Measurements from ENCODE around the gene ATXN7L1. TPM values are rescaled to one million over a fixed set of nuclear protein-coding genes. Genes with fewer than 3 reads are reported as not detected.
"Not testable (repeated sequence)": the region's sequence is repeated elsewhere in the genome, so short reads cannot be mapped to it uniquely, and the experiment has no call there.

Gene ATXN7L1
- total RNA-seq, 2 donors from 2014 or later, result 9.5 to 9.7 TPM

GRCh38 chr7:105741982-105742381, 134.4 kb downstream of the ATXN7L1 start:
- DNase-seq (ENCODE audit: low spot score), result no peak
- intact Hi-C loops (cut with DNase I), result no loop called here

GRCh38 chr7:105738133-105738532, 138.3 kb downstream of the ATXN7L1 start:
- intact Hi-C loops (cut with DNase I), result no loop called here
- DNase-seq (ENCODE audit: low spot score), result no peak

DNA sequence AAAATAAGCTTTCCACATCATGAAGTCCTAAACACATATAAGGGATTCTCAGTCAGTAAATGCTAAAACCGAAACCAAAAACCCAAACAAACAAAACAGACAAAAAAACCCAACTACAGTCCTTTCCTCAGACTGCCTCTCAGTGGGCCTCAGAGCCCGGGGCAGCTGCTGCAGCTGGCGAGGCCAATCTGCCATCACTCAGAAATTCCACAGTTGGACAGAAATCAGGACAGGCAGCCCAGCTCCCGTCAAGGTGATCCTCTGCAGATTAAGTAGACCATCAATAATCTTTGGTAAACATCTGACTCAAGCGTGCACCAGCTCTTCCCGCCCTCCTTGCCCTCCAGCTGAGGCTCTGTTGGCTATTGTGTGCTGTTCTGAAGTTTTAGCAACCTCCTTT, 142.2 kb downstream of the ATXN7L1 start:
- intact Hi-C loops (cut with DNase I), result no loop called here
- DNase-seq (ENCODE audit: low spot score), result no peak

- DNase-seq (ENCODE audit: low spot score), result no peak
- intact Hi-C loops (cut with DNase I), result no loop called here
Observed at GRCh38 chr7:105731042-105731441, 145.4 kb downstream of the ATXN7L1 start.

DNA sequence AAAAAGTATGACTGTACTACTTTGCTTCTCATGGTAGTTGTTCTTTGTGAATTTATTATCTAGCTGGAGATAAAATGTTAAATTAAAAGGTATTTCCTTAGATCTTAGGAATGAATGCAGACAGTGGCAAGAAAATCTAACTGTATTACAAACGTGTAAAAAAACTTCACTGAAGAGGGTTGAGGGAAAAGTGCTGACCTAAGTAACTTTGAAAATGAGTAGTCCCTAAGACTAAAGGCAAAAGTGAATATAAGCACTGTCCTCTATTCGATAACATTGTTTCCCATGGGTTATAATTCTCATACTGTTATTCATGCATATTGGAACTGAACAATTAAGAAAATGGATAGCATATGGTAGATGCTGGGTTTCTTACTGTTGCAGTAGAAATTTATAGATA, 148.4 kb downstream of the ATXN7L1 start:
- intact Hi-C loops (cut with DNase I), result no loop called here
- no peak for DNase-seq (ENCODE audit: low spot score)

DNA sequence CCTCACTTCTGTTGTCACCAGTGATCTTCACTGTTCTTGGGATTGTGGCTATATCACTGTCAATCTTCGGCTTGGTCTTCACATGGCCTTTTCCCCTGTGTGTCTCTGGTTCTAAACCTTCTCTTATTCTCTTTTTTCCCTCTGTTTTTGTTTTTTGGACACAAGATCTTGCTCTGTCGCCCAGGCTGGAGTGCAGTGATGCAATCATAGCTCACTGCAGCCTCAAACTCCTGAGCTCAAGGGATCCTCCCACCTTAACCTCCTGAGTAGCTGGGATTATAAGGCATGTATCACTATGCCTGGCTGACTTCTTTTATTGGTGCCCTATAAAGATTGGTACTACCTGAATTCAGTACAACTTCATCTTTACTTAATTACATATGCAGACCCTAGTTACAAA, 151.7 kb downstream of the ATXN7L1 start:
- DNase-seq (ENCODE audit: low spot score), result no peak
- intact Hi-C loops (cut with DNase I), result no loop called here

DNA sequence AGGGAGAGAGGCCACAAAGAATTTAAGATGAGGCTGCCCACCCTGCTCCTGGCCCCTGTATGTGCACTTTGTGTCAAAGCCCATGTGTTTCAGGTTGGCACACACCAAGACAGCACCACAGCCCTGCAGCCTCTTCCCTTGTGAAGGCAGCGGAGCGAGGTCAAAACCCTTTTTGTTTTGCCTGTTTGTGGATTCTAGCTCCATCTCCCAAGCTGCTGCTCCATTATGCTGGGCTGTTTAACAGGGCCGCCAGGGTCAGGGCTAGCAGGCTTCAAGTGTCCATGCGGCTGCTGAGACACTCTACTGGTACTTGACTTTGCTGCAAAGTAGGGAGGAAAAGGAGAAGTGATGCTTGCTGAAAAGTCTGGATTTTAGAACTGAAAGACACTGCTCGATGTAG, 152.8 kb downstream of the ATXN7L1 start:
- intact Hi-C loops (cut with DNase I), result no loop called here
- DNase-seq (ENCODE audit: low spot score), result no peak

DNA sequence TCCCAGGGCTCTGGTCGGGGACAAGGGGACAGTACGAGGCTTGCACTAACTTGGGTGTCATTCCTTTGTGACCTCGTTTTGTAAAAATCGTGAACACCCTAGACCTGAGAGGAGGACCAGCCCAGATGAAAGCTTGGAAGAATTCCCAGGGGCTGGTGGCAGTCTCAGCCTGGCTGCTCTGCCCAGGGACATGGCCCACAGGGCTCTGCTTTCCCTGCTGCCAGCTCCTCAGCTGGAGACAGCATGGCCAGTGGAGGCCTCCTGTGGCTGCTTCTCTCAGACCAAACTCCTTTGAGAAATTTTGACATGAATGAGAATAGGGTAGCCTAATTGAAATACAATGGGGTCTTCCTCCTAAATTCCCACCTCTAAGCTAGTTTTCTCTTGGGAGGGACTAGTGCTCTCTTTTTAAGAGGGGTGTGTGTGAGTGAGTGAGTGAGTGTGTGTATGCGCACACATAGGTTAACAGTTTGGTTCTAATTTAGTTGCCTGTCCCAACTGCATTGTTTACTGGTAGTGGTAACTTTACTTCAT, 154.8 kb downstream of the ATXN7L1 start:
- no peak for DNase-seq (ENCODE audit: low spot score)
- intact Hi-C loops (cut with DNase I), result no loop called here

DNA sequence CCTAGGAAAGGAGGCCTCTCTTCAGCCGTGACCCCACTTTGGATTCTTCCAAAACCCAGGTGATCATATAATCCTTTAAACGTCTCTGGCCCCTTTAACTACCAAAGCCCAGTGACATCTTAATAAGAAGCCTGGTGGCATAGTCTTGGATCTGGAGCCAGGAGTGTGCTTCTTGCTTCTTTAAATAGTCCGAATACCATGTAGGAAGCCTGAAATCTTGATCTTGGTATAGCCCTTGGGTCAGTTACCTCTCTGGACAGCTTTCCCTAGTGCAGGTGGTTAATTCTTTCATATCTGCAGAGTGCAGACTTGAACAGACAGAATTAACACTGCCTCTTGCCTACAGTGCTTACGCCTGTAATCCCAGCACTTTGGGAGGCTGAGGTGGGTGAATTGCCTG, 156.5 kb downstream of the ATXN7L1 start:
- intact Hi-C loops (cut with DNase I), result no loop called here
- DNase-seq (ENCODE audit: low spot score), result no peak

DNA sequence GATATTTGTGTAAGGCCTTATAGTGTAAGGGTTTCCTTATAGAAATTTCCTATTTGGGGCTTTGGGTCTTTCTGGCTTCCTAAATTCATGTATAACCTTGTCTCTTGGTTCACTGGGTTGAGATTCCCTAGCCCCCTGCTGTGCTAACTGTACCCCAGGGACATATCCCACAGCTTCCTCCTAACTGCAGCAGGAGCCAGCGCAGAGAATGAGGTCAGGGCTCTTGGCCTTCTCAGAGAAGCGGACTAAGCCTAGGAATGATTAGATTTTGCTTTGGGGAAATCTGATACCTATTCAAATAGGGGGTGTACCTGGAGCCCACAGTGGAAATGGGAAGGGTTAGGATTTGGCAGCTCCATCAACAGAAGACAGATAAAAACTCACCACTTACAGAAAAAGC, 157.0 kb downstream of the ATXN7L1 start:
- intact Hi-C loops (cut with DNase I), result no loop called here
- DNase-seq (ENCODE audit: low spot score), result no peak

- intact Hi-C loops (cut with DNase I), result no loop called here
- DNase-seq (ENCODE audit: low spot score), result no peak
Observed at GRCh38 chr7:105718511-105718925, 157.9 kb downstream of the ATXN7L1 start.

DNA sequence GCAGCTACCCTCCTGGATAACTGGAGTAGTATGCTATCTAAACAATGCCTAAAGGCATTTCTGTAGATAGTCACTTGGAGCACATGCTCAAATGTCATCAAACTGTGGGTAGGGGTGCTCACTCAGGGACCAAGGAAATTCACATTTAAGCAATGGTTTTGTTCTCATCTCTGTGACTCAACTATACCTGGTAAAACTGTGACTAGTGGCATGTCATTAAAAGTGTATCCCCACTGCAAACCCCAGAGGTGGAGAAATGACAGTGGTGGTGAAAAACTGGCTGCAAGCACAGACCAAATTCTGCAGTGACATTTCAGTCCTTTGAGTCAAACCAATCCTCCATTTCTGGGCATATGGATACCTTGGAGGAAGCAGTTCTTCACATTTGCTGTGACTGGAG, 160.9 kb downstream of the ATXN7L1 start:
- DNase-seq (ENCODE audit: low spot score), result no peak
- intact Hi-C loops (cut with DNase I), result no loop called here

GRCh38 chr7:105713488-105714465, 162.6 kb downstream of the ATXN7L1 start:
- intact Hi-C loops (cut with DNase I), result no loop called here
- DNase-seq (ENCODE audit: low spot score), result no peak

GRCh38 chr7:105712877-105713276, 163.5 kb downstream of the ATXN7L1 start:
- intact Hi-C loops (cut with DNase I), result no loop called here
- DNase-seq (ENCODE audit: low spot score), result no peak

- no peak for DNase-seq (ENCODE audit: low spot score)
- intact Hi-C loops (cut with DNase I), result no loop called here
Observed at GRCh38 chr7:105711726-105712402, 164.5 kb downstream of the ATXN7L1 start.

- intact Hi-C loops (cut with DNase I); DNase-seq (ENCODE audit: low spot score): not testable (repeated sequence)
Observed at GRCh38 chr7:105710720-105711119, 165.7 kb downstream of the ATXN7L1 start.

- no peak for DNase-seq (ENCODE audit: low spot score)
- intact Hi-C loops (cut with DNase I), result no loop called here
Observed at GRCh38 chr7:105708763-105709080, 167.7 kb downstream of the ATXN7L1 start.

GRCh38 chr7:105707967-105708762, 168.2 kb downstream of the ATXN7L1 start:
- intact Hi-C loops (cut with DNase I), result no loop called here
- DNase-seq (ENCODE audit: low spot score), result no peak

GRCh38 chr7:105707381-105707780, 169.0 kb downstream of the ATXN7L1 start:
- no peak for DNase-seq (ENCODE audit: low spot score)
- intact Hi-C loops (cut with DNase I), result no loop called here

DNA sequence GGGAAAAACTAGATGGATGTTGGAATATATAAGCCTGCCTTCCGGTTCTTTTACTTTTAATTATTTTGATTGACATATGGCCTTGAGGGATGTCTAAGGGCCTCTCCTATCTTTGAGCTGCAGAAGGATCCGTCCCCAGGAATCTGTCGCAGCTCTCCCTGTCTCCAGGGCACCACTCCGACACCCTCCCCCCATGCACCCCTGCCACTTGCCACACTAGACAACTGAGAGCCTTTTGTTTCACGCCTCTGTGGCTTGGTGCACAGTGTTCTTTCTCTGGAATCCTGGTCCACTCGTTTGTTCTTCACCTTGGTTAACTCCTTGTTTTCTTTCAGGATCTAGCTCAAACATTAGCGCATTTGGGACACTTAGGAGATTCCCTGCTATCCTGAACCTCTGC, 171.0 kb downstream of the ATXN7L1 start:
- intact Hi-C loops (cut with DNase I), result no loop called here
- DNase-seq (ENCODE audit: low spot score), result no peak
